PC-3 (cell line): ENCODE data around the gene SLC38A5. TPM values are rescaled to one million over a fixed set of nuclear protein-coding genes. Genes with fewer than 3 reads are reported as not detected.

ENCODE experiments used
- ATAC-seq: fragments of 200-7000 bp; cut with Tn5 transposase; 2 replicates; pipeline ENCODE4 v1.9.1; 2020; ENCODE audit warnings: mild to moderate bottlenecking, moderate library complexity
- BruUV-seq: library from RNA; stranded (reverse); fragments of 400-500 nt; replicated peaks from 2 replicates; lab custom pipeline; 2021; lab: Mats Ljungman, UMichigan
- CTCF ChIA-PET: fragments of 300-600 bp; sonication (Branson Sonifier 250); formaldehyde crosslinking; loops from one replicate; lab custom pipeline; 2022; ENCODE audit warnings: antibody characterized with exemption; lab: Charles Lee
- POLR2A ChIA-PET: fragments of 300-600 bp; sonication (Branson Sonifier 250); formaldehyde crosslinking; loops from one replicate; lab custom pipeline; 2022; ENCODE audit warnings: antibody characterized with exemption; ENCODE audit not compliant: unreplicated experiment; lab: Charles Lee
- DNase-seq: peaks from one replicate; pipeline ENCODE4 v3.0.0-alpha.2; 2015
- H2AFZ ChIP-seq: fragments of 300-600 bp; sonication (generic); 2 replicates; pipeline ENCODE4 v1.6.0; 2016; ENCODE audit warnings: antibody characterized with exemption, low read length
- H3F3A ChIP-seq: fragments of 300-600 bp; sonication (generic); one replicate; pipeline ENCODE4 v1.6.0; 2017; ENCODE audit warnings: antibody characterized with exemption, low read length, control low read depth, mild to moderate bottlenecking; ENCODE audit not compliant: unreplicated experiment
- H3K27ac ChIP-seq: fragments of 300-600 bp; sonication (generic); 2 replicates; pipeline ENCODE4 v1.5.1; 2016; ENCODE audit warnings: mild to moderate bottlenecking, low read length
- H3K27me3 ChIP-seq: fragments of 300-600 bp; sonication (generic); 2 replicates; pipeline ENCODE4 v1.6.1; 2016; ENCODE audit warnings: low read length, mixed read lengths
- H3K36me3 ChIP-seq: fragments of 300-600 bp; sonication (generic); 2 replicates; pipeline ENCODE4 v1.6.1; 2016; ENCODE audit warnings: low read depth, mixed run types, low read length, mixed read lengths
- H3K4me1 ChIP-seq: fragments of 300-600 bp; sonication (generic); 2 replicates; pipeline ENCODE4 v1.5.1; 2016; ENCODE audit warnings: low read length; ENCODE audit not compliant: insufficient read depth
- H3K4me2 ChIP-seq: fragments of 300-600 bp; sonication (generic); 2 replicates; pipeline ENCODE4 v1.6.0; 2016; ENCODE audit warnings: low read length
- H3K4me3 ChIP-seq: fragments of 300-600 bp; sonication (generic); 2 replicates; pipeline ENCODE4 v1.5.1; 2016; ENCODE audit warnings: mild to moderate bottlenecking, low read length, mixed read lengths
- H3K79me2 ChIP-seq: fragments of 300-600 bp; sonication (generic); 2 replicates; pipeline ENCODE4 v1.6.1; 2017; ENCODE audit warnings: low read length, mixed read lengths
- H3K9ac ChIP-seq: fragments of 300-600 bp; sonication (generic); 2 replicates; pipeline ENCODE4 v1.6.0; 2016; ENCODE audit warnings: mild to moderate bottlenecking, low read length
- H3K9me2 ChIP-seq: fragments of 300-600 bp; sonication (generic); replicated peaks from 2 replicates; pipeline ENCODE4 v1.6.1; 2016; ENCODE audit warnings: mixed run types, low read length, mixed read lengths
- H3K9me3 ChIP-seq: fragments of 300-600 bp; sonication (generic); 2 replicates; pipeline ENCODE4 v1.6.1; 2016; ENCODE audit warnings: low read length, mixed read lengths
- H4K20me1 ChIP-seq: fragments of 300-600 bp; sonication (generic); 2 replicates; pipeline ENCODE4 v1.6.1; 2016; ENCODE audit warnings: low read length, mixed read lengths
- EZH2 ChIP-seq: fragments of 300-600 bp; sonication (generic); IDR thresholded peaks from one replicate; pipeline ENCODE4 v1.6.1; 2017; ENCODE audit warnings: antibody characterized with exemption, mild to moderate bottlenecking, low read length; ENCODE audit not compliant: unreplicated experiment
- EZH2phosphoT487 ChIP-seq: fragments of 300-600 bp; sonication (generic); IDR thresholded peaks from 2 replicates; pipeline ENCODE4 v1.6.1; 2018; ENCODE audit warnings: mild to moderate bottlenecking, antibody characterized with exemption, low read length, borderline replicate concordance
- intact Hi-C: fragments of 100-400 bp; cut with micrococcal nuclease; formaldehyde crosslinking; loops from 2 replicates; pipeline ENCODE4 v1.9.0; 2023
- total RNA-seq: library from RNA; depleted of rRNA; stranded (reverse); fragments of >200 nt; gene quantifications from 2 replicates; pipeline ENCODE4 v1.2.3, GENCODE V29; 2014
- TF ChIP-seq, protein P1 (sequence below): fragments of 300-600 bp; sonication (generic); conservative IDR thresholded peaks from 2 replicates; pipeline ENCODE4 v1.5.1; 2017; ENCODE audit warnings: antibody characterized with exemption, low read depth, mild to moderate bottlenecking, low read length

The SLC38A5 gene
- total RNA-seq, 1 experiment from 2014 or later, result 2.4 TPM

DNA sequence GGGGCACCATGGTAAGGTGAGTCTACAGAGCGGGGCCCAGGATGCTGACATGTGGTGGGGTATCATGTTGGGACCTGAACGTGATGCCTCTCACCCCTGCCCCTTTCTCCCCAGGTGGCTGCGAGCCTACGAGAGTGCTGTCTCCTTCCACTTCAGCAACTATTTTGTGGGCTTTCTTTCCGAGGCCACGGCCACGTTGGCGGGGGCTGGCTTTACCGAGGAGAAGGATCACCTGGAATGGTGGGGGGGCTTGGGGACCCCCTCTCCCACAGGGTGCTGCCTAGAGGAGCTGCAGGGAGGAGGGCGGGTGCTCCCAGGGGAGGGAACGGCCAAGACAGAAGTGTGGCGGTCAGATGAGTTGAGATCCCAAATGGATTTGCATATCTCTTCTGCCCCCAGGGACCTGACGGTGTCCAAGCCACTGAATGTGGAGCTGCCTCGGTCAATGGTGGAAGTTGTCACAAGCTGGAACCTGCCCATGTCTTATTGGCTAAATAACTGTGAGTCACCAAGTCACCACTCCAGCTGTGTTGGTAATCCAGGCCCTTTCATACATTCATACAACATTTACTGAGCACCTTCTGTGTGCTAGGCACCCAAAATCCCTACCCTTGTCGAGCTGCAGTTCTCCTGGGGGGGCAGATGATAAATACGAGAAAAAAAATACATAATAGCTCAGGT, 44.2 kb upstream of the SLC38A5 start:
- DNase-seq (no peak), ATAC-seq (no peak)
- no peak overlapping the region for H2AFZ ChIP-seq
- no peaks in the 10 kb centered on the region for H4K20me1 ChIP-seq
- H3K36me3 ChIP-seq, result no peaks in the 10 kb centered on the region
- TF ChIP-seq EZH2 (no peak), EZH2phosphoT487 (no peak)
- TF ChIP-seq, protein P1, sequence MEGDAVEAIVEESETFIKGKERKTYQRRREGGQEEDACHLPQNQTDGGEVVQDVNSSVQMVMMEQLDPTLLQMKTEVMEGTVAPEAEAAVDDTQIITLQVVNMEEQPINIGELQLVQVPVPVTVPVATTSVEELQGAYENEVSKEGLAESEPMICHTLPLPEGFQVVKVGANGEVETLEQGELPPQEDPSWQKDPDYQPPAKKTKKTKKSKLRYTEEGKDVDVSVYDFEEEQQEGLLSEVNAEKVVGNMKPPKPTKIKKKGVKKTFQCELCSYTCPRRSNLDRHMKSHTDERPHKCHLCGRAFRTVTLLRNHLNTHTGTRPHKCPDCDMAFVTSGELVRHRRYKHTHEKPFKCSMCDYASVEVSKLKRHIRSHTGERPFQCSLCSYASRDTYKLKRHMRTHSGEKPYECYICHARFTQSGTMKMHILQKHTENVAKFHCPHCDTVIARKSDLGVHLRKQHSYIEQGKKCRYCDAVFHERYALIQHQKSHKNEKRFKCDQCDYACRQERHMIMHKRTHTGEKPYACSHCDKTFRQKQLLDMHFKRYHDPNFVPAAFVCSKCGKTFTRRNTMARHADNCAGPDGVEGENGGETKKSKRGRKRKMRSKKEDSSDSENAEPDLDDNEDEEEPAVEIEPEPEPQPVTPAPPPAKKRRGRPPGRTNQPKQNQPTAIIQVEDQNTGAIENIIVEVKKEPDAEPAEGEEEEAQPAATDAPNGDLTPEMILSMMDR, result no peak
- H3K4me3 ChIP-seq, result no peak overlapping the region
- no TSS peak for BruUV-seq
- CTCF ChIA-PET, result no interaction called here
- no peak overlapping the region for H3K9ac ChIP-seq
- H3K27me3 ChIP-seq, result no peaks in the 10 kb centered on the region
- H3K79me2 ChIP-seq, result peaks cover 9% of the 10 kb centered on the region; the same call in 1 of the 2 replicates
- intact Hi-C loops, result no loop called here
- POLR2A ChIA-PET, result no interaction called here
- no peak overlapping the region for H3K4me2 ChIP-seq
- H3K9me2 ChIP-seq, result no peaks in the 10 kb centered on the region
- no peaks in the 10 kb centered on the region for H3K9me3 ChIP-seq
- no peaks in the 10 kb centered on the region for H3F3A ChIP-seq
- 0 out of 2 replicates have a peak, but pooled peaks cover 6% of the 10 kb centered on the region for H3K4me1 ChIP-seq
- no peak overlapping the region for H3K27ac ChIP-seq

DNA sequence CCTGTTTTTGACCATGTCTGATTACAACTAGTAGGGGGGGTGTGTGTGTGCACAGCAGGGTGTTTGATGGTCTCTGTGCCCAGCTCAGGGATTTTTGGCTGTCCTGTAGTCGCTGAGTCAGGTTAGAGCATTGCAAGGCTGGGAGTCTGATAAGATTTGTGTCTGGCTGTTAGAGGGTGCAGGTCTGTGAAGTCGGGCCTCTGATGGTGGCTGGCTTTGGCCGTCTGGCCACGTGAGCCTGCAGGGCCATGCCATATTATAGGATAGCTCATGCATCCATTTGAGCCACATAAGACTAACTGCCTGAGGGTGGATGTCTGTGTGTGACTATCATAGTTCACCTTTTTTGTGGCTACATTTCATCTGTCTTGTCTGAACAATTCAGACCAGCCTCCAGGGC, 43.6 kb upstream of the SLC38A5 start:
- Histone ChIP-seq H2AFZ (no peak overlapping the region), H3F3A (no peaks in the 10 kb centered on the region), H3K9ac (no peak overlapping the region), H3K4me1 (0 out of 2 replicates have a peak, but pooled peaks cover 6% of the 10 kb centered on the region), H3K4me3 (no peak overlapping the region), H4K20me1 (no peaks in the 10 kb centered on the region), H3K9me2 (no peaks in the 10 kb centered on the region), H3K79me2 (peaks cover 13% of the 10 kb centered on the region; the same call in 1 of the 2 replicates), H3K9me3 (no peaks in the 10 kb centered on the region), H3K27me3 (no peaks in the 10 kb centered on the region), H3K4me2 (no peak overlapping the region), H3K36me3 (no peaks in the 10 kb centered on the region), H3K27ac (no peak overlapping the region)
- ChIA-PET CTCF (no interaction called here), POLR2A (no interaction called here)
- no peak for DNase-seq
- TF ChIP-seq, protein P1, result no peak
- TF ChIP-seq EZH2phosphoT487 (no peak), EZH2 (no peak)
- intact Hi-C loops, result no loop called here
- no TSS peak for BruUV-seq
- ATAC-seq, result no peak

DNA sequence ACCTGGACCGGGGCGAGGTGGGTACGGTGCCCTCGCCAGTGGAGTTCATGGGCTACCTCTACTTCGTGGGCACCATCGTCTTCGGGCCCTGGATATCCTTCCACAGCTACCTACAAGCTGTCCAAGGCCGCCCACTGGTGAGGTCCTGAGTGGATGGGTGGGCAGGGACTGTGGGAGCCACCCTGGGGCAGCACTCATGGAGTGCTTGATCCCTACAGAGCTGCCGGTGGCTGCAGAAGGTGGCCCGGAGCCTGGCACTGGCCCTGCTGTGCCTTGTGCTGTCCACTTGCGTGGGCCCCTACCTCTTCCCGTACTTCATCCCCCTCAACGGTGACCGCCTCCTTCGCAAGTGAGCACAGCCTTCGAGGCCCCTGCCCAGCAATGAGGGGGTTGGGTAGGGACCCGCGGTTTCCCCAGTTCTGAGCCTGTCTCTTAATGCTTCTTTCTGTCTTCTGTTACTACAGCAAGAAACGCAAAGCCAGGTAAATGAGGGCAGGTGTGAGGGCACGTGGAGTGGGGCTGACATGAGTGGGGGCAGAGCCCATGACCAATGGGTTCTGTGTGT, 42.4 kb upstream of the SLC38A5 start:
- POLR2A ChIA-PET, result no interaction called here
- Histone ChIP-seq H2AFZ (no peak overlapping the region), H4K20me1 (no peaks in the 10 kb centered on the region), H3K9me2 (no peaks in the 10 kb centered on the region), H3K27ac (no peak overlapping the region), H3F3A (no peaks in the 10 kb centered on the region), H3K4me2 (no peak overlapping the region), H3K27me3 (no peaks in the 10 kb centered on the region), H3K79me2 (peaks cover 19% of the 10 kb centered on the region; the same call in 1 of the 2 replicates), H3K4me1 (peaks cover 11% of the 10 kb centered on the region; the same call in 1 of the 2 replicates), H3K9ac (no peak overlapping the region), H3K4me3 (no peak overlapping the region), H3K9me3 (no peaks in the 10 kb centered on the region), H3K36me3 (no peaks in the 10 kb centered on the region)
- no TSS peak for BruUV-seq
- no peak for ATAC-seq
- CTCF ChIA-PET, result no interaction called here
- no peak for DNase-seq
- TF ChIP-seq, protein P1, result no peak
- TF ChIP-seq EZH2phosphoT487, result no peak
- no peak for TF ChIP-seq EZH2
- intact Hi-C loops, result no loop called here
